Stomach (tissue), 9 donors: ENCODE measurements around the gene ERN2. TPM values are rescaled to one million over a fixed set of nuclear protein-coding genes. Genes with fewer than 3 reads are reported as not detected.

Experiments used
- DNase-seq, 2 donors: peaks; one replicate each; pipeline versions ENCODE4 v3.0.0 to v3.0.0-alpha.2; 2013 to 2019
- H3K27ac ChIP-seq, 5 donors: fragments of 200-600 bp in 4 of 5; sonication (generic) in 4 of 5; one replicate each; pipeline ENCODE4 v1.5.1; 2013 to 2019; ENCODE audit warnings: mild to moderate bottlenecking in 1 of 5, moderate library complexity in 1 of 5
- H3K27me3 ChIP-seq, 3 donors: fragments of 200-600 bp; sonication (generic); one replicate each; pipeline ENCODE4 v1.5.1; 2017 to 2019; ENCODE audit warnings: mixed run types in 1 of 3
- H3K36me3 ChIP-seq, 4 donors: fragments of 200-600 bp; sonication (generic); 1 replicate in 3 of 4; 2 replicates in 1 of 4; pipeline ENCODE4 v1.5.1; 2016 to 2019
- H3K4me1 ChIP-seq, 4 donors: fragments of 200-600 bp; sonication (generic); one replicate each; pipeline ENCODE4 v1.5.1; 2016 to 2019
- H3K4me3 ChIP-seq, 4 donors: fragments of 200-600 bp; sonication (generic) in 3 of 4; one replicate each; pipeline ENCODE4 v1.5.1; 2016 to 2019; ENCODE audit warnings: mild to moderate bottlenecking in 1 of 4
- H3K9me3 ChIP-seq, 4 donors: fragments of 200-600 bp; sonication (generic); one replicate each; pipeline ENCODE4 v1.5.1; 2016 to 2019
- EP300 ChIP-seq: sonication (generic); formaldehyde crosslinking; IDR thresholded peaks from one replicate; pipeline ENCODE4 v1.6.1; 2017; ENCODE audit warnings: antibody characterized with exemption
- POLR2A ChIP-seq, 4 donors: fragments of 450-650 bp; IDR thresholded peaks; one replicate each; pipeline ENCODE4 v1.6.1; 2016; ENCODE audit warnings: antibody characterized with exemption in 4 of 4, control low read depth in 2 of 4, mild to moderate bottlenecking in 1 of 4, moderate library complexity in 1 of 4
- POLR2AphosphoS5 ChIP-seq, 3 donors: sonication (generic); formaldehyde crosslinking; IDR thresholded peaks; one replicate each; pipeline ENCODE4 v1.6.1; 2016; ENCODE audit warnings: antibody characterized with exemption in 3 of 3
- WGBS, 5 donors: extraction: QIAGEN DNeasy Blood & Tissue Kit in 3 of 5; methylation state at CpG; one replicate each; pipeline versions ENCODE4 v1.1.5 to v1.1.7; 2013 to 2018; 5-methylcytosine and 5-hydroxymethylcytosine counted together
- intact Hi-C: fragments of 100-400 bp; cut with DNase I; formaldehyde crosslinking; loops from one replicate; pipeline ENCODE4 v1.15.1; 2023; ENCODE audit warnings: low total_unique reads
- polyA plus RNA-seq, 3 donors: library from polyadenylated mRNA; stranded (reverse); fragments of 200-250 nt; gene quantifications; one replicate each; pipeline ENCODE4 v1.2.3, GENCODE V29; 2013
- total RNA-seq, 5 donors: library from RNA; depleted of rRNA; stranded (reverse); fragments of >200 nt; gene quantifications; one replicate each; pipeline versions ENCODE4 v1.1.0 to v1.2.3, GENCODE V29; 2014 to 2016
- TF ChIP-seq, protein P1 (sequence below), 7 experiments: fragments of 450-650 bp in 4 of 7; fragments of 200-600 bp in 3 of 7; sonication (generic) in 3 of 7; IDR thresholded peaks; one replicate each; pipeline ENCODE4 v1.5.1; 2016 to 2019; ENCODE audit warnings: antibody characterized with exemption in 7 of 7, control low read depth in 2 of 7, mild to moderate bottlenecking in 1 of 7
- donor health status: healthy with polysubstance abuse.
- donor health status: Bipolar disorder and iron deficiency.
- donor health status: healthy.

Gene ERN2
- total and polyA plus RNA-seq, 8 donors: 18.2 to 235 (median 63.1) TPM

DNA sequence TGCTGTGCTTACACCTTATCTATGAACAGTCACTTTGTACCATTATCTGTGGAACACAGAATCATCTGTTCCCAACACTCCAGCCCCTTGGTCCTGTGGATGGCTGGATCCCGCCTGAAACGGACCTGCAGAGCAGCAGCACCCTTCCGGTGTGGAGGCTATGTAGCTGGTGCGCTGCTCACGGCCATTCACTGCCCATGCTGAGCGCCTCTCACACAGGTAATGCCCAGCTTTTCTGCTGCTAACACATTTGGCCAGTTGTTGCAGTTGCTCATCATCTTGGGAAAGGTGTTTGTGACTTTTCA is 45.7 kb downstream of the ERN2 start:
- H3K27ac ChIP-seq: no peak overlapping the region
- H3K9me3 ChIP-seq: no peaks in the 10 kb centered on the region
- no peaks in the 10 kb centered on the region for H3K4me1 ChIP-seq
- intact Hi-C loops: no loop called here
- TF ChIP-seq POLR2AphosphoS5 (IDR thresholded peaks at IDR 0.05) (no peak), POLR2A (IDR thresholded peaks at IDR 0.05) (no peak), EP300 (no peak)
- TF ChIP-seq, protein P1, sequence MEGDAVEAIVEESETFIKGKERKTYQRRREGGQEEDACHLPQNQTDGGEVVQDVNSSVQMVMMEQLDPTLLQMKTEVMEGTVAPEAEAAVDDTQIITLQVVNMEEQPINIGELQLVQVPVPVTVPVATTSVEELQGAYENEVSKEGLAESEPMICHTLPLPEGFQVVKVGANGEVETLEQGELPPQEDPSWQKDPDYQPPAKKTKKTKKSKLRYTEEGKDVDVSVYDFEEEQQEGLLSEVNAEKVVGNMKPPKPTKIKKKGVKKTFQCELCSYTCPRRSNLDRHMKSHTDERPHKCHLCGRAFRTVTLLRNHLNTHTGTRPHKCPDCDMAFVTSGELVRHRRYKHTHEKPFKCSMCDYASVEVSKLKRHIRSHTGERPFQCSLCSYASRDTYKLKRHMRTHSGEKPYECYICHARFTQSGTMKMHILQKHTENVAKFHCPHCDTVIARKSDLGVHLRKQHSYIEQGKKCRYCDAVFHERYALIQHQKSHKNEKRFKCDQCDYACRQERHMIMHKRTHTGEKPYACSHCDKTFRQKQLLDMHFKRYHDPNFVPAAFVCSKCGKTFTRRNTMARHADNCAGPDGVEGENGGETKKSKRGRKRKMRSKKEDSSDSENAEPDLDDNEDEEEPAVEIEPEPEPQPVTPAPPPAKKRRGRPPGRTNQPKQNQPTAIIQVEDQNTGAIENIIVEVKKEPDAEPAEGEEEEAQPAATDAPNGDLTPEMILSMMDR (IDR thresholded peaks at IDR 0.05): no peak
- peaks cover 65 to 98% (median 96%) of the 10 kb centered on the region in 4 donors for H3K36me3 ChIP-seq
- H3K4me3 ChIP-seq: no peak overlapping the region
- WGBS, 5 donors: 95 to 98% (median 98%) methylated on average over 6 of the region's 6 CpGs
- DNase-seq: no peak
- no peaks in the 10 kb centered on the region for H3K27me3 ChIP-seq

DNA sequence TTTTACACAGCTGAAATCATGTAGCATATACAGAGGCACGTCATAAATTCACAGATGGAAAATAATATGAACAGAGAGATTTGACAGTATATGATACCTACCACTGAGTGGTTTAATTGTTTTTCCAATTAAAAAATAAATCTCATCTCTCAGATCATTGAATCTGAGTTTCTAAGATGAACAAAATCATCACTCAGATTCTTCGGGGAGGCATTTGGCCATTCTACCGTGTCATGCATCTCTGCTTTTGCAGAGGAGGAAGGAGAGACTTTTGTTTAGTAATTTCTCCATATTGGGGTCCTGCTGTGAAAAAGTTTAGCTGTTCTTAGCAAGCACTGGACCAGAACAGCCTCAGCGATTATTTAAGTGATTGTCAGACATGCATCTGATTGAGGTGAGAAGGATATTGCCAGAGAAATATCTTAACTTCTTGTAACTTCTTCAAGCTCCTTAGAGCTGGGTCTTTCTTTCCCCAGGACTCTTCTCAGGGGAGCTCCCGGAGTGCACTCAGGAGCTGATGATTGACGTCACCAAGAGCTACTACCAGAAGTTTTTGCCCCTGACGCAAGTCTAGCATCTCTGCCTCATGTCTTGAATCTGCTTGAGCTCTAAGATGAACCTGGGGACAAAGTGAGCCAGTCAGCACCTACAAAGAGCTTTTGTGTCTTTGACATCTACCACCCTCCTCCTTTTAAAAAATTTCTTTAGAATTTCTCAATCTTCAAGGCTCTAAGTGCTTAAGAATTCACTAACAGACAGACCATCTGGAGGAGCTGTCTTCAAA is 46.3 kb downstream of the ERN2 start:
- no peaks in the 10 kb centered on the region for H3K27me3 ChIP-seq
- intact Hi-C loops: no loop called here
- no peaks in the 10 kb centered on the region for H3K9me3 ChIP-seq
- no peak overlapping the region for H3K27ac ChIP-seq
- no peak for DNase-seq
- TF ChIP-seq EP300: no peak
- TF ChIP-seq, protein P1 (IDR thresholded peaks at IDR 0.05): no peak
- TF ChIP-seq POLR2A (IDR thresholded peaks at IDR 0.05): no peak
- 91 to 97% (median 95%) methylated on average over 7 of the region's 7 CpGs for WGBS, 5 donors
- H3K4me1 ChIP-seq: no peaks in the 10 kb centered on the region
- H3K4me3 ChIP-seq: no peak overlapping the region
- H3K36me3 ChIP-seq: peaks cover 70 to 98% (median 98%) of the 10 kb centered on the region in 4 donors

DNA sequence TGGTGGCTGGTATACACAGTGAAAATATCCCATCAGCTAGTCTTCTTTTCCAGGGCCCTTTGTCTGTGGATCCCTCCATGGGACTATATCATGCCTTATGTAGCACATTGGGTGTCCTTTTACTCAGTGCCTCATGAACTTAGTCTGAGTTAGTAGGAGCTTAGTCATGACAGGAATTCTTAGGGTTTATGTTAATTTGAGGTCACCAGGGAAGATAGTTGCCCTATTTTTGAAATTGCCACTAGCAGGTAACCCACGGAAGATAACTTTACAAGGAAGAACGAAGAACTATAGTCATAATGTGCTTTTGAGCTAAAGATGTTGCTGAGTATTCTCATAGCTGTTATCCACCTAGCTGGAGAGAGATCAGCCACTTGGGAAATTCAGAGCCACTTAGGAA is 49.1 kb downstream of the ERN2 start:
- H3K4me1 ChIP-seq: no peaks in the 10 kb centered on the region
- H3K27ac ChIP-seq: no peak overlapping the region
- H3K27me3 ChIP-seq: no peaks in the 10 kb centered on the region
- no peak overlapping the region for H3K4me3 ChIP-seq
- intact Hi-C loops: no loop called here
- DNase-seq: no peak
- WGBS, 5 donors: 88 to 98% (median 90%) methylated on average over 2 of the region's 2 CpGs
- H3K9me3 ChIP-seq: no peaks in the 10 kb centered on the region
- H3K36me3 ChIP-seq: peaks cover 89 to 100% (median 100%) of the 10 kb centered on the region in 4 donors
- no peak for TF ChIP-seq EP300
- no peak for TF ChIP-seq POLR2AphosphoS5 (IDR thresholded peaks at IDR 0.05)
- no peak for TF ChIP-seq POLR2A (IDR thresholded peaks at IDR 0.05)
- TF ChIP-seq, protein P1 (IDR thresholded peaks at IDR 0.05): no peak

DNA sequence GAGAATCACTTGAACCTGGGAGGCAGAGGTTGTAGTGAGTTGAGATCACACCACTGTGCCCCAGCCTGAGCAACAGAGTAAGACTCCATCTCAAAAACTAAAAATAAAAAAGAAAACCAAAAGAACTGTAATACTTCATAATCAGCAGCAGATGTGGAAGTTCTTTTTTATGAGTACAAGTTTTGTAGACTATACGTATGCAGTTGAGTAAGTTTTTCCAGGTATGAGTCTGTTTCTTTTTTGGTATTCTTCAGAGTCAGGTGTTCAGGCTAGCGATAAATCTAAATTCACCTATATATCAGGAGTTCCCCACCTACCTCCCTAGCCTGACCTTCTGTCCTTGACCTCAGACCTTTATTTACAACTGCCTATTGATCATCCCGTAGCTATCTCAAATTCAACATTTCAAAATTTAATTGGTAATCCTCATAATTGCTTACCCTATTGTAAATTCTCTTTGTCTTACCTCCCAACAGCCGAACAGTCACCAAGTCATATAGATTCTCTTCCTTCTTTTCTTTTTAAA is 61.0 kb downstream of the ERN2 start:
- TF ChIP-seq POLR2AphosphoS5 (IDR thresholded peaks at IDR 0.05): no peak
- DNase-seq: no peak
- Histone ChIP-seq H3K9me3 (no peaks in the 10 kb centered on the region), H3K27me3 (no peaks in the 10 kb centered on the region), H3K27ac (no peak overlapping the region), H3K36me3 (peaks cover 0 to 91% (median 81%) of the 10 kb centered on the region in 4 donors), H3K4me1 (peaks cover 0 to 7% (median 0%) of the 10 kb centered on the region in 4 donors), H3K4me3 (no peak overlapping the region)
- intact Hi-C loops: no loop called here
- 87 to 97% (median 94%) methylated on average over 4 of the region's 4 CpGs for WGBS, 5 donors
